GM12891 (cell line): ENCODE measurements around the gene CHKA.

Source experiments
- DNase-seq: peaks from one replicate; pipeline ENCODE4 v3.0.0; 2011; ENCODE audit warnings: low spot score; ENCODE audit not compliant: insufficient read length
- FAIRE-seq: peaks from 2 replicates; lab custom pipeline; 2011; peaks lifted over from hg19 to GRCh38; lab: Jason Lieb, UNC
- PAX5 ChIP-seq: IDR thresholded peaks from 2 replicates; pipeline ENCODE4 v1.6.1; 2011; ENCODE audit warnings: low read length, moderate library complexity, mild to moderate bottlenecking; ENCODE audit not compliant: insufficient read depth, severe bottlenecking
- POLR2A ChIP-seq: IDR thresholded peaks from 2 replicates; pipeline ENCODE4 v1.6.1; 2011; ENCODE audit warnings: low read depth, low read length, control low read depth
- POLR2AphosphoS5 ChIP-seq: IDR thresholded peaks from 2 replicates; pipeline ENCODE4 v1.6.1; 2011; ENCODE audit warnings: low read depth, low read length, control low read depth
- POU2F2 ChIP-seq: IDR thresholded peaks from 2 replicates; pipeline ENCODE4 v1.6.1; 2011; ENCODE audit warnings: low read depth, mild to moderate bottlenecking, control low read depth, low read length, moderate library complexity
- SPI1 ChIP-seq: IDR thresholded peaks from 2 replicates; pipeline ENCODE4 v1.6.1; 2011; ENCODE audit warnings: low read depth, low read length, control low read depth
- TAF1 ChIP-seq: IDR thresholded peaks from 2 replicates; pipeline ENCODE4 v1.6.1; 2011; ENCODE audit warnings: low read depth, low read length, control low read depth

CHKA gene

GRCh38 chr11:68159161-68159560 lies 38.0 kb upstream of the CHKA start:
- DNase-seq = no peak
- TF ChIP-seq TAF1 (no peak), POLR2AphosphoS5 (no peak), POU2F2 (no peak), SPI1 (no peak), POLR2A (no peak), PAX5 (no peak)
- no peak for FAIRE-seq

GRCh38 chr11:68158580-68158979 lies 37.4 kb upstream of the CHKA start:
- FAIRE-seq = no peak
- TF ChIP-seq SPI1 = no peak
- no peak for TF ChIP-seq POLR2AphosphoS5
- TF ChIP-seq POLR2A = no peak
- TF ChIP-seq TAF1 = no peak
- no peak for TF ChIP-seq PAX5
- TF ChIP-seq POU2F2 = no peak

GRCh38 chr11:68153742-68154141 lies 32.6 kb upstream of the CHKA start:
- TF ChIP-seq PAX5 = no peak
- FAIRE-seq (no peak), DNase-seq (no peak)

More at GRCh38 chr11:68158580-68158979, 37.4 kb upstream of the CHKA start:
- DNase-seq = no peak

- DNase-seq (no peak), FAIRE-seq (no peak)
- TF ChIP-seq POLR2AphosphoS5 (no peak), PAX5 (no peak), TAF1 (no peak), SPI1 (no peak), POLR2A (no peak), POU2F2 (no peak)
These were observed 28.8 kb upstream of the CHKA start for GRCh38 chr11:68150037-68150436.

GRCh38 chr11:68149417-68149816 lies 28.2 kb upstream of the CHKA start:
- no peak for DNase-seq
- no peak for FAIRE-seq

GRCh38 chr11:68148879-68149278 lies 27.7 kb upstream of the CHKA start:
- TF ChIP-seq POU2F2 (no peak), SPI1 (no peak), PAX5 (no peak), TAF1 (no peak), POLR2AphosphoS5 (no peak), POLR2A (no peak)
- FAIRE-seq (no peak), DNase-seq (no peak)

More at GRCh38 chr11:68149417-68149816, 28.2 kb upstream of the CHKA start:
- TF ChIP-seq POLR2A (no peak), POLR2AphosphoS5 (no peak), PAX5 (no peak), POU2F2 (no peak), TAF1 (no peak), SPI1 (no peak)

GRCh38 chr11:68148071-68148805 lies 27.1 kb upstream of the CHKA start:
- no peak for DNase-seq
- FAIRE-seq = no peak

GRCh38 chr11:68146704-68147474 lies 25.7 kb upstream of the CHKA start:
- TF ChIP-seq POLR2A (no peak), SPI1 (no peak), POLR2AphosphoS5 (no peak), TAF1 (no peak), PAX5 (no peak), POU2F2 (no peak)
- no peak for DNase-seq
- FAIRE-seq = no peak

More at GRCh38 chr11:68148071-68148805, 27.1 kb upstream of the CHKA start:
- no peak for TF ChIP-seq POLR2A
- no peak for TF ChIP-seq TAF1
- no peak for TF ChIP-seq POU2F2
- no peak for TF ChIP-seq POLR2AphosphoS5
- TF ChIP-seq PAX5 = no peak
- no peak for TF ChIP-seq SPI1

- DNase-seq (no peak), FAIRE-seq (no peak)
- TF ChIP-seq SPI1 = no peak
- TF ChIP-seq PAX5 = no peak
- TF ChIP-seq POU2F2 = no peak
- TF ChIP-seq POLR2AphosphoS5 = no peak
- no peak for TF ChIP-seq POLR2A
- no peak for TF ChIP-seq TAF1
These were observed 24.9 kb upstream of the CHKA start for GRCh38 chr11:68146010-68146540.
